Measurements from ENCODE around the gene RGS6.

DNA sequence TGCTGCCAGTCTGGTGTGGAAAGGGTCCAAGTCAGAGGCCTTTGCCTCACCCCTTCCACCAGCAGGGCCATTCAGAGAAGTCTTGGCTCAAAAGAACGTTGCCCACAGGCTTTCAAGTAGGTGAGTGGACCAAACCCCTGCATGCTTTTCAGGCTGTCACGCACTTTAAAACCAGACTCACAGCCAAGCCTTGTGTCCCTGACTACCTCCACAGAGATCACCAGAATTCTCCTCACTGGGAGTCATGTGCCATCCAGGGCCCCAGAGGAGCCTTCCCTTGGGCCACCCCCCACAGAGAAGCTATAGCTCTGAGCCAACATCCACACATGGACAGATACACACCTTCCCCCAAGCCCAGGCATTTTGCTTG is 678.6 kb downstream of the RGS6 start:
- no peak for TF ChIP-seq CTCF (IDR thresholded peaks at IDR 0.05)
- no peak for TF ChIP-seq POLR2A (IDR thresholded peaks at IDR 0.05)
